Activated CD8-positive, alpha-beta memory T cell treated with anti-CD3 and anti-CD28 coated beads for 48 hours (primary cell): ENCODE data around the gene CCDC102A.
"Not testable (repeated sequence)": the region's sequence is repeated elsewhere in the genome, so short reads cannot be mapped to it uniquely, and the experiment has no call there.

Source experiments
- DNase-seq, 3 experiments: peaks; one replicate each; pipeline ENCODE4 v3.0.0-alpha.2; 2020; ENCODE audit warnings: low read depth in 2 of 3, low spot score in 2 of 3

Gene CCDC102A

GRCh38 chr16:57504001-57504400 lies 32.4 kb downstream of the CCDC102A start:
- no peak for DNase-seq

DNA sequence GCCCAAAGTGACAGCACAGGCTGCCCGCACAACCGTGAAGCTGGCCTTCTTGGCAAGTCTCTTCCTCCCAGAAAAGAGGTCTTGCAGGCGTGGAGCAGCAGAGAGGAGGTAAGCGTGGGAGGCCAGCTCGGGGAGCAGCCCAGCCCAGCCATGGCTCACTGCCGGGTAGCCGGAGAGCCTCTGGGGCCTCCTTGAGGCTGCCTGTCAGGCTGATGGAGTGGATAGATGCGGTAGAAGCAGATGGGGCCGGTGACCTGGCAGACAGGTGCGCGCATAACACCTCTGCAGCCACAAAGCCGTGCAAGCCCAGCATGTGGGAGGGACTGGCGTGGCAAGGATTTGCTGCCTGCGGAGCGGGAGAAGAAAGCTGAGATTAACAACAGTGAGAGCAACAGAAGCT lies 33.0 kb downstream of the CCDC102A start:
- no peak for DNase-seq

- no peak for DNase-seq
Observed at GRCh38 chr16:57502048-57502775, 34.2 kb downstream of the CCDC102A start.

- DNase-seq: no peak
Observed at GRCh38 chr16:57501492-57501891, 34.9 kb downstream of the CCDC102A start.

DNA sequence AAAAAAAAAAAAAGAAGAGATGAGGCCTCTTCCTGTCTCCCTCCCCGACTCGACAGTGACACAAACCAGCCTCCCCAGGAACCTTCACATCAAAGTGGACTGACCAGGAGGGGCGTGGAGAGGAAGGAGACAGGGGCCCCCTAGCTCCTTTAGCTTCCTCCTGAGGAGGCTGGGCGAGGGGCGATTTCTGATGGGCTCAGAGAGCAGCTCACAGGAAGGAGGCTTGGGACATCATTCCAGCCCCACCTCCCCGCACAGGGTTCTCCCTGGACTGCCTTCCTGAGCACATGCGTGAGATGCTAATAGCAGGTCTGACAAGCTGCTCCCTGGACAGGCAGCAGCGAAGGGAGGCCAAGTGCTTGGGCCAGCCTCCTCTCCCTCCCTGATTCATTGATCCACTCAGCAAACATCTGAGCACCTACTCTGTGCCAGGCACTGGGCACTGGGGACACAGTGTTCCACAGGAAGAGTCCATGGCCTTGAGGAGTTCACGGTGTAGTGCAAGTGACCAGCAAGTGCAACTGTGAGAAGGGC lies 35.7 kb downstream of the CCDC102A start:
- DNase-seq: no peak

GRCh38 chr16:57499941-57500340 lies 36.4 kb downstream of the CCDC102A start:
- not testable (repeated sequence) for DNase-seq

DNA sequence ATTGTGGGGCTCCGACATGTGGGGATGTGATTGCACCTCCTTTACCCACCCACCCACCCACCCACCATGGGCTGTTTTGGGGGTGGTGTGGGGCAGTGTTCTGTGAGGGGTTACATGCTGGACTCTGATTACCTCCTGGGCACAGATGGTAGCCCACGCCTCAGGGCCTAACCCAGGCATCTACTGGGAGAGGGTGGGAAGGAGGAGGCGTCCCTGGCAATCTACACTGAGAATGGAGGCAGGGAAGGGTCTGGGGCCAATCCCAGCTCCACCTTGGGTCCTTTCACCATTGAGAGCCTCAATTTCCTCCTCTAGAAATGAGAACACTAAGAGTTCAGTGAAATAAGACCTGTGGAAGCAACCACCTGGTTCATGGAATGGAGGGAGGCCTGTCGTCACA lies 38.3 kb downstream of the CCDC102A start:
- no peak for DNase-seq

DNA sequence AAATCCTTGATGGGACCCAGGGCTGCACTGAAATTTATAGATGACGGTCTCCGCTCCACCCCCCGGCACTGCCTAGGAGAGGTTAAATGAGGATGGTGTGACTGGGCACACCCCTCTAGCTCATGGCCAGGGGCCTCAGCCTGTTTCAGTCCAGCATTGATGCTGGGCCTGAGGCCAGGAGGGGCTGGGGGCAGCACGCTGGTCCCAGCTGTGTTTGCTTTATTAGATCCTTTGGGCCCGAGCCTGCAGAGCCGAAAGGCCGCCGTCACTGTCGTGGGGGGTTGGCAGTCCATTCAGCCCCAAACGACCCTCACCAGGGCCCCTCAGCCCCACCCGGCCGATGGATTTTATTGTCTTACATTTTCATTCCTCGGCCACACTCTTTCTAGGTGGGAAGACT lies 39.2 kb downstream of the CCDC102A start:
- DNase-seq: no peak

- DNase-seq: no peak
Observed at GRCh38 chr16:57493767-57494166, 42.6 kb downstream of the CCDC102A start.

DNA sequence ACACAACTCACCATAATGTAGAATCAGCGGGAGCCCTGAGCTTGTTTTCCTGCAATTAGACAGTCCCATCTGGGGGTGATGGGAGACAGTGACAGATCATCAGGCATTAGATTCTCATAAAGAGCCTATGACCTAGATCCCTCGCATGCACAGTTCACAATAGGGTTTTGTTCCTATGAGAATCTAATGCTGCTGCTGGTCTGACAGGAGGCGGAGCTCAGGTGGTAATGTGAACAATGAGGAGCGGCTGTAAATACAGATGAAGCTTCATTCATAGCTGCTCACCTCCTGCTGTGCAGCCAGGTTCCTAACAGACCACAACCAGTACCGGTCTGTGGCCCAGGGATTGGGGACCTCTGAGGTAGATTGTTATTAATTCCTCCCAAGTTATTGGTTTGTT lies 47.1 kb downstream of the CCDC102A start:
- DNase-seq: no peak

DNA sequence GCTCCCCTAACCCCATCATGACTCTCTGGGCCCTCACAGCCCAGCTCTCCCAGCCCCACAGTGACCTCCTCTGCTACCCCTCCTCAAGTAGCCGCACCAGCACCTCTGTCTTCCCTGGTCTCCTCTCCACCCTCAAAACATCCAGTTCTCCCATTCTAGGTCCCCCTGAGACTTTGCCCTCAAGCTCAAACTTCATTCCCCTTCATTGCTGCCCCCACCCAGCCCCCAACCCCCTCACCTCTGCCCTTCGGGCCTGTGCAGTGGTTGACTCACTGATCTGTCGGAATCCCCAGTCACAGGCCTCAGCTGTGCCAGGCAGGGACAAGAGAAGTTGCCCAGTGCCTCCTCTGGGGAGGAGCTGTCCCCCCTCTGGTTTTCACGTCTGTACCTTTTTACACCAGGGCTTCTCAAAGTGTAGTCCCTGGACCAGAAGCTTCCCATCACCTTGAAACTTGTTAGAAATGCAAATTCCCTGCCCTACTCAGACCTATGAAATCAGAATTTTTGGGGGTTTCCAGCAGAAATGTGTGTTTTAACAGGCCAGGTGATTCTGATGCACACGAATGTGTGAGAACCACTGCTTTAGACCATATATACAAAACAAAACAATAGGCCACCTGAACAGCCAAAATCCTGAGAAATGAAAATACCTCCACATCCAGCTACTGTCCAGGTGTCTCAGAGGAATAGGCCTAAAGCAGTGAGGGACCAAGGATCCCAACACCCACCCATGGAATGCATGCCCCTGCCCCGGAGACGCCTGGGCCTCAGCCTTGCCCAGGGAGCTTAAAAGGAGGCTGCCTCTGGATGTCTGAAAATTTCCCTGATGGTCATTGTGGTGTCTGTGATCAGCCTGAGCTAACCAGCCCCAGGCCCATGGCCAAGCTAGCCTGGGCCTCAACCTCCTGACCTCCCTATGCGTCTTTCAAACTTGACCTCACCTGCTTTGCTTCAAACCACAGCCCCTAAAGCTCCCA lies 49.2 kb downstream of the CCDC102A start:
- no peak for DNase-seq

DNA sequence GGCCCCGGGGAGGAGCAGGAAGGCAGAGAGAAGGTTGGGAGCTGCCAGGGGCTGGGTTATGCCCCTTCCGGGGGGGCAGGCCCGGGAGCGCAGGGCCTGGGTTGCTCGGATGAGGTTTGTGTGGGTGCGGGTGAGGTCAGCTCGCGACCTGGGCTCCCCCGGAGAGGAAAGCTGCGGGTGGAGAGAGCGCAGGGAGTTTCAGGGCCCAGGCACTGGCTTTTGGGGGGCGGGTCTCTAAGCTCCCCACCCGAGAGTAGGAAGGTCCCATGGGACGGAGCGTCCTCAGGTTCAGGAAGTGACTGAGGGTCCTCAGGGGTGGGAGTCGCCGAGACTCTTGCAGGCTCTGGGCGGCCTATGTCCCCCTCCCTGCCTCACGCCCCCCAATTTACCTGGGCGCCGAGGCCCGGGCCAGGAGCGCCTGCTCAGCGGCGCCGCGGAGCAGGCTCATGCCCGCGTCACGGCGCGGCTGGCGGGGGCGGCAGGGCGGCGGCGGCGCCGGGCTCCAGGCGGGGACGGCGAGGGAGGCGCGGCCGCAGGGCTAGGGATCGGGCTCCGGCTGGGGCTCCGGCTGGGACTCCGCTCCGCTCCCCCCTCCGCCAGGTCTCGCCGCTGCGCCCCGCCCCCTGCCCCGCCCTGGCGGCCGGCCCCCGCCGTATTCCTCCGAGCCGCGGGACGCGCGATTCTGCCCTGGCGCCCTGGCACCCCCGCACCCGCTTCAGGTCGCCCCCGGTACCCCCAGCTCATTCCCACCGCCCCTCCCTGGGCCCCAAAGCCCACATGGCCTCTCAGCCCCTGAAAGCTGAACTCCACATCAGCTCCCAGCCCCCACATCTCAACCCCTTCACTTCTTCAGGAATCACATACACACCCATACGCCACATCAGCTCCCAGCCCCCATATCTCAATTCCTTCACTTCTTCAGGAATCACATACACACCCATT lies 50.2 kb downstream of the CCDC102A start, which contains the start of gene DOK4:
Gene DOK4 (minus strand): TSS at position 578 of the 942 bp plus-strand sequence. CDS start 6,986 bp downstream, outside the sequence.
- peak; percentile 66 to 70 (median 66) for DNase-seq

- DNase-seq: no peak
Observed at GRCh38 chr16:57485091-57485915, 51.1 kb downstream of the CCDC102A start.

DNA sequence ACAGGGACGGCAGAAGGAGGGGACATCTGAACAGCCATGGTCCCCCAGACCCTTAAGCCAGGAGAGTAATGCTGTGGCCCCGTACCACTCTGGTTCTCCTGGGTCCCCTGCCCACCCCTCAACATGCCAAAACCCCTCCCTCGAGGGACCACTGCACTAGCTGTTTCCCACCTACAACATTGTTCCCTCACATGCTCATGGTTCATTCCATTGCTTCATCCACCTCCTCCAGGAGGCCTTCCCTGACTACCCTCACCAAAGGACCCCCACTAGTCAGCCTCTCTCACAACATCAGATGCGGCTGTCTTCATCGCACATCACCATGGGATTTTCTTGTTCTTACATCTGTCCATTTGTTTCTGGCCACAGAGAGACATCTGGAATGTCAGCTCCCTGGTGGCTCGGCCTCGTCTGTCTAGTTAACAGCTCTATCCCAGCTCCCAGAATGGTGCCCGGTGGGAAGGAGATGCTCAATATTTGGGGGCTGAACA lies 51.8 kb downstream of the CCDC102A start:
- DNase-seq: no peak

DNA sequence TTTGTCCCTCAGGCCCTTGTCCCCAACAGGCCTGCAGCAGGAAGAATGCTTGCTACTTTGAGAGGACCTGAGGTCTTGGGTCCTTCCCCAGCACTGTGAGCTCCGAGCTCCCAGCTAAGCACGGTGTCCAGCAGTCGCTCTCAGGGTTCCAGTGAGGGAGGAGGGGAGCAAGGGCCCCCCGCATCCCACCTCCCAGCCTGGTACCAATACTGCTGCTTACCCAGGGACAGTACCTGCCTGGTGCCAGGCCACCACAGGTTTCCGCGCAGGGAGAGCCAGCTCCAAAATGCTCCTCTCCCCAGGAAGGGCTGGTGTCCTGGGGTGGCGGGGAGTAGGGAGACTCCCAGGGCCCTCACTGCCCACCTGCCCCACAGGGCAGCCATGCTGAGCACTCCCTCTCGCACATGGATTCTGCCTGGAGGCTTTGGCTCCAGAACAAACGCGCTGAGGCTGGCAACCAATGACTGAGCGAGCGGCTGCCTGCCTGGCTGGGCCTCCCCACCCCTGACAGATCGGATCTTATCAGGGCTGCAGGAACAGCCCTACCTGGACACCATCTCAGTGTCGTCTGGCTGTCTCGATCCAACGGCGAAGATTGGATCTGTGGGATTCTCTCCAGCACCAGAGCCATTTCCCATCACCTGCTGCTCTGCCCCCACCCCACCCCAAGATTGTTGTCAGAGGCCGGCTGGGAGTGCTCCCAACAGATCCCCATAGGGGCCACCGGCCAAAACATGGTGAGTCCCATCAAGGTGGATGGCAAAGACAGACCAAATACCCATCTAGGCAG lies 52.5 kb downstream of the CCDC102A start:
- no peak for DNase-seq

GRCh38 chr16:57482845-57483545 lies 53.4 kb downstream of the CCDC102A start:
- no peak for DNase-seq

DNA sequence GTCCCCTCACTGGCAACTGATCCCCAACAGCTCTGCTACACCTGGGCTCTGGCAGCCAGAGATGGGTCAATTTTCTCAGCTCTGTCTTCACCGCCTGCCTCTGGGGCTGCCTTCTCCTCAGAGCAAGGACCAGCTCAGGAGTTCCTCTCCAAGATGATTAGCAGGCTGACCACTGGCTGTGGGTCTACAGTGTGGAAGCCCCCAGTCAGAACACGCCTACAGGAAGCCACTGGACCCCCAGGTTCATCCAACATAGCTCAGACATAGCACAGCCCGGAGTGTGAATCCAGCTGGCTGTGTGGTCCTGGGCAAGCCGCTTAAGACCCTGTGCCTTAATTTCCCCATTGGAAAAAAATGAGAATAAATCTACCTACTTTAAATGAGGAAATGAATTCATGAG lies 55.0 kb downstream of the CCDC102A start:
- no peak for DNase-seq

- DNase-seq: no peak
Observed at GRCh38 chr16:57480754-57481230, 55.6 kb downstream of the CCDC102A start.
